Adrenal gland (tissue), 5 donors: ENCODE results near the gene RNF123.

Experiments used
- POLR2A ChIP-seq, 2 donors: fragments of 450-650 bp; IDR thresholded peaks; one replicate each; pipeline ENCODE4 v1.6.1; 2017; ENCODE audit warnings: antibody characterized with exemption in 2 of 2, mild to moderate bottlenecking in 2 of 2, moderate library complexity in 1 of 2
- TF ChIP-seq, protein P1 (sequence below), 6 experiments: fragments of 450-650 bp in 4 of 6; fragments of 200-600 bp in 2 of 6; sonication (generic) in 1 of 6; IDR thresholded peaks; 1 replicate in 5 of 6; 2 replicates in 1 of 6; pipeline versions ENCODE4 v1.5.1 to v1.8.0; 2016 to 2021; ENCODE audit warnings: antibody characterized with exemption in 6 of 6, mild to moderate bottlenecking in 2 of 6, moderate library complexity in 1 of 6
- donor health status: DM: no; HTN: no; CAD: no.

DNA sequence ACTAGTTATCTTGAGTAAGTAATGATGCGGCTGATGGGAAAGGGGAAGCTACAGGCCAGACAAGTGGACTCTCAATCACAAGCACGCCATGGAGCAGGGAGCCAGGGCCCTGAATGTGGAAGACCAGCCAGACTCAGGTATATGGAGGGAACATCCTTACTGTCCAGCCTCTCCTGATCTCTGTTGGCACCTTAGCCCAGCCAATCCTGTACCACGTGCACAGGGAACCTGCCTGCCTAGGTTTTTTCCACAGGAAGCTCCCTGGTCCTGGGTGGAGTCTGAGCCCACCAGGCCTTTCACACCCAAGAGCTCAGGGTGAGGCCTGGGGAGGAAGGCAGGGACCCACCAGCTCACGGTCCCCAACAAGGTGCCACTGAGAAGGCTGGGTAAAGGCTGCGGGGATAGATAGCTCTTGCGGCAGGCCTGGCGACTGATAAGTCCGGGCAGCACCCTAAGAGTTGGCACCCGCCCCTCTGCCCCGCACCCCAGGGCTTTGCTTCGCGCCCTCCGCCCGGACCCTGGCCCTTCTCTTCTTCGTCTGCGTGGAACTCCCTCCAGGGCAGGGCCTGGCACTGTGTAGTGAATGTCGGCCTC is 16.1 kb upstream of the RNF123 start:
- TF ChIP-seq, protein P1, sequence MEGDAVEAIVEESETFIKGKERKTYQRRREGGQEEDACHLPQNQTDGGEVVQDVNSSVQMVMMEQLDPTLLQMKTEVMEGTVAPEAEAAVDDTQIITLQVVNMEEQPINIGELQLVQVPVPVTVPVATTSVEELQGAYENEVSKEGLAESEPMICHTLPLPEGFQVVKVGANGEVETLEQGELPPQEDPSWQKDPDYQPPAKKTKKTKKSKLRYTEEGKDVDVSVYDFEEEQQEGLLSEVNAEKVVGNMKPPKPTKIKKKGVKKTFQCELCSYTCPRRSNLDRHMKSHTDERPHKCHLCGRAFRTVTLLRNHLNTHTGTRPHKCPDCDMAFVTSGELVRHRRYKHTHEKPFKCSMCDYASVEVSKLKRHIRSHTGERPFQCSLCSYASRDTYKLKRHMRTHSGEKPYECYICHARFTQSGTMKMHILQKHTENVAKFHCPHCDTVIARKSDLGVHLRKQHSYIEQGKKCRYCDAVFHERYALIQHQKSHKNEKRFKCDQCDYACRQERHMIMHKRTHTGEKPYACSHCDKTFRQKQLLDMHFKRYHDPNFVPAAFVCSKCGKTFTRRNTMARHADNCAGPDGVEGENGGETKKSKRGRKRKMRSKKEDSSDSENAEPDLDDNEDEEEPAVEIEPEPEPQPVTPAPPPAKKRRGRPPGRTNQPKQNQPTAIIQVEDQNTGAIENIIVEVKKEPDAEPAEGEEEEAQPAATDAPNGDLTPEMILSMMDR (IDR thresholded peaks at IDR 0.05): no peak
- no peak for TF ChIP-seq POLR2A (IDR thresholded peaks at IDR 0.05)
